ENCODE results near the gene ASCC1.
A peak's percentile ranks its signal among the peaks of the same experiment; 100 is the strongest.

The ASCC1 gene

GRCh38 chr10:72079356-72079755 lies 136.7 kb downstream of the ASCC1 start:
- DNase-seq (ENCODE audit: low spot score in 2 of 2) = no peak
- in situ Hi-C loops (cut with MboI; ENCODE audit: low sequenced_read_pairs) = no loop called here
- Histone ChIP-seq H3K9me3 (no peaks in the 10 kb centered on the region), H3K4me3 (no peak overlapping the region), H3K4me1 (no peaks in the 10 kb centered on the region), H3K27me3 (ENCODE audit: low read depth) (peaks cover 5% of the 10 kb centered on the region; the same call in 1 of the 2 replicates), H3K36me3 (replicated peaks) (no peaks in the 10 kb centered on the region)

DNA sequence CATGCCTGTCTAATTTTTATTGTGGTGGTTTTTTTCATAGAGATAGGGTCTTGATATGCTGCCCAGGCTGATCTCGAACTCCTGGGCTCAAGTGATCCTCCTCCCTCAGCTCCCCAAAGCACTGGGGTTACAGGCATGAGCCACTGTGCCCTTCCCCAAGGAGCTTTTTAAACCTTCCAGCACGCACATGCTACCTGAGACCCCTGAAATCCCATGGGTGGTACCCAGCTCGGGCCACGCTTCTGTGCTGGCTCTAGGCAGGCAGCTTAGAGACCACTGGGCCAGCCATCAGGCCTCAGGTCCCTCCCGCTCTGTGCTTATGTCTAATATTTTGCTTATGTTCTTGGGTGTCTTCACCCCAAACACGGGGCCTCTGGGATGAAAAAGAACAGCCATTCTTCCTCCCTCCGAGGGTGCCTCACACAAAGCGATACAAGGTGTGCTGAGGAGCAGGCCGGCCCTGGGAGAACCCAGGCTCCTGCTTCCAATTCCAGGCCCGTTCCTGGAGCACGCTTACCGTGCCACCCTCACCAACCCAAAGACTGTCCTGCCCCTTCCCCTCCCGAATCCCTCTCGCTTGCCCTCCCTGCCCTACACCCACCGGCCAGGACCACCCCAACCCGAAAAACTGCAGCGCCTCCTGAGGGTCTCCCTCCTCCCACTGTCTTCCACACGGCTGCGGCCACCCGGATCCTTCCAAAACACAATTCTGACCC lies 138.6 kb downstream of the ASCC1 start:
- H3K36me3 ChIP-seq (replicated peaks) = no peaks in the 10 kb centered on the region
- DNase-seq (ENCODE audit: low spot score in 2 of 2) = no peak
- H3K4me1 ChIP-seq = no peaks in the 10 kb centered on the region
- H3K9me3 ChIP-seq = no peaks in the 10 kb centered on the region
- in situ Hi-C loops (cut with MboI; ENCODE audit: low sequenced_read_pairs) = no loop called here
- H3K4me3 ChIP-seq = no peak overlapping the region
- H3K27me3 ChIP-seq (ENCODE audit: low read depth) = peaks cover 5% of the 10 kb centered on the region; the same call in 1 of the 2 replicates

GRCh38 chr10:72076756-72077155 lies 139.3 kb downstream of the ASCC1 start:
- H3K4me3 ChIP-seq = no peak overlapping the region
- in situ Hi-C loops (cut with MboI; ENCODE audit: low sequenced_read_pairs) = no loop called here
- H3K27me3 ChIP-seq (ENCODE audit: low read depth) = peaks cover 5% of the 10 kb centered on the region; the same call in 1 of the 2 replicates
- no peaks in the 10 kb centered on the region for H3K9me3 ChIP-seq
- no peaks in the 10 kb centered on the region for H3K4me1 ChIP-seq
- DNase-seq (ENCODE audit: low spot score in 2 of 2) = no peak
- no peaks in the 10 kb centered on the region for H3K36me3 ChIP-seq (replicated peaks)

GRCh38 chr10:72075376-72076115 lies 140.5 kb downstream of the ASCC1 start:
- no peaks in the 10 kb centered on the region for H3K9me3 ChIP-seq
- H3K4me1 ChIP-seq = no peaks in the 10 kb centered on the region
- no peak overlapping the region for H3K4me3 ChIP-seq
- no peaks in the 10 kb centered on the region for H3K36me3 ChIP-seq (replicated peaks)
- no peak for DNase-seq (ENCODE audit: low spot score in 2 of 2)
- peaks cover 5% of the 10 kb centered on the region; the same call in 1 of the 2 replicates for H3K27me3 ChIP-seq (ENCODE audit: low read depth)
- in situ Hi-C loops (cut with MboI; ENCODE audit: low sequenced_read_pairs) = no loop called here

GRCh38 chr10:72074574-72075375 lies 141.3 kb downstream of the ASCC1 start:
- Histone ChIP-seq H3K9me3 (no peaks in the 10 kb centered on the region), H3K4me3 (no peak overlapping the region), H3K36me3 (replicated peaks) (no peaks in the 10 kb centered on the region), H3K27me3 (ENCODE audit: low read depth) (peaks cover 5% of the 10 kb centered on the region; the same call in 1 of the 2 replicates), H3K4me1 (no peaks in the 10 kb centered on the region)
- in situ Hi-C loops (cut with MboI; ENCODE audit: low sequenced_read_pairs) = no loop called here
- DNase-seq (ENCODE audit: low spot score in 2 of 2) = no peak

GRCh38 chr10:72073708-72074573 lies 142.1 kb downstream of the ASCC1 start:
- H3K4me1 ChIP-seq = no peaks in the 10 kb centered on the region
- in situ Hi-C loops (cut with MboI; ENCODE audit: low sequenced_read_pairs) = no loop called here

GRCh38 chr10:72072639-72073038 lies 143.4 kb downstream of the ASCC1 start:
- in situ Hi-C loops (cut with MboI; ENCODE audit: low sequenced_read_pairs) = no loop called here
- no peaks in the 10 kb centered on the region for H3K4me1 ChIP-seq
- H3K4me3 ChIP-seq = no peak overlapping the region
- H3K9me3 ChIP-seq = no peaks in the 10 kb centered on the region
- H3K36me3 ChIP-seq (replicated peaks) = no peaks in the 10 kb centered on the region
- DNase-seq (ENCODE audit: low spot score in 2 of 2) = no peak
- H3K27me3 ChIP-seq (ENCODE audit: low read depth) = peaks cover 5% of the 10 kb centered on the region; the same call in 1 of the 2 replicates

More at GRCh38 chr10:72073708-72074573, 142.1 kb downstream of the ASCC1 start:
- Histone ChIP-seq H3K4me3 (no peak overlapping the region), H3K27me3 (ENCODE audit: low read depth) (peaks cover 5% of the 10 kb centered on the region; the same call in 1 of the 2 replicates), H3K9me3 (no peaks in the 10 kb centered on the region), H3K36me3 (replicated peaks) (no peaks in the 10 kb centered on the region)
- DNase-seq (ENCODE audit: low spot score in 2 of 2) = no peak

DNA sequence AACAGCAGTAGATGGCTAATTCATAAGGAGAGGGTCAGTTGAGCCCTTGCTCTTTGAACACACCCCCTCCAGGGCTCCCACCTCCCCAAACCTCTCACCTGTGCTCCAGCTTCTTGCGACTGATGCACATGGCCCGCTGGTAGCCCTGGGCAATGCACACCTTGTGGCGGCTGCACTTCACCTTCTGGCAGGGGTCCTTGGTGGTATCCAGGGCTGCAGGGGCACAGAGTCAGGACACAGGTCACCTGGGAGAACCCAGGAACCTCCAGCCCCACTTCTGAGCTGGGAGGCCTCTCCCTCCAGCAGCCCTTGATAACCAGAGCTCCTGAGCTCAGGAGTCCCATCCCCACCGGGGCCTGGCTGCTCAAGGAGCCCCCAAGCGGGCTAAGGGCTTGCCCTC lies 144.0 kb downstream of the ASCC1 start:
- no peaks in the 10 kb centered on the region for H3K4me1 ChIP-seq
- H3K4me3 ChIP-seq = no peak overlapping the region
- DNase-seq (ENCODE audit: low spot score in 2 of 2) = no peak
- in situ Hi-C loops (cut with MboI; ENCODE audit: low sequenced_read_pairs) = no loop called here
- no peaks in the 10 kb centered on the region for H3K9me3 ChIP-seq
- no peaks in the 10 kb centered on the region for H3K36me3 ChIP-seq (replicated peaks)
- peaks cover 5% of the 10 kb centered on the region; the same call in 1 of the 2 replicates for H3K27me3 ChIP-seq (ENCODE audit: low read depth)

- DNase-seq (ENCODE audit: low spot score in 2 of 2) = peak in 1 of 2 experiments; percentile 58
- H3K4me1 ChIP-seq = no peaks in the 10 kb centered on the region
- in situ Hi-C loops (cut with MboI; ENCODE audit: low sequenced_read_pairs) = no loop called here
- H3K36me3 ChIP-seq (replicated peaks) = no peaks in the 10 kb centered on the region
- H3K9me3 ChIP-seq = no peaks in the 10 kb centered on the region
- no peak overlapping the region for H3K4me3 ChIP-seq
- H3K27me3 ChIP-seq (ENCODE audit: low read depth) = no peaks in the 10 kb centered on the region; the same call in 1 of the 2 replicates
Observed at GRCh38 chr10:72069751-72070526, 146.1 kb downstream of the ASCC1 start.

DNA sequence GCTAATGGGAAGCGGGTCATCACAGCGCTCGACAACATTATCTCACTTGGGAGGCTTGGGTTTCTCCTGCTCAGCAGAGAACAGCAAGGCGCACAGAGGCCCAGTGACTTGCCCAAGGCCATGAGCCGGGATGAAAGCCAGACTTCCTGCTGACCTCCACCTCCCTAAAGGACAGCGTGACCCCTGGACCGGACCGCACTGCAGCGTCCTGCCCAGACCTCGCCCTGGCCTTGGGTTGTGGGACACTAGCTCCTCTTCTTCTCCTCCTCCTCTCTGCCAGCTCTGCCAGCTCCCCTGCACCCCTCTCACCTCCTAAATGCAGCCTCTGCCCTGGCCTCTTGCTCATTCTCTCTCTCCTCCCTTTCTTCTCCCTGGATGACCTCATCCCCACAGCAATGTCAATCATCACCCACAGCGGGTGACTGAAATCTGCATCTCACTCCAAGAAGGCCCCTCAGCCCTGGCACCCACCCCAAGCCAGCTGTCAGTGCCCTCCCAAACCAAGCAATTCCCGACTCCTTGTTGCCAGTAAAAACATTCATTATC lies 147.1 kb downstream of the ASCC1 start:
- Histone ChIP-seq H3K4me1 (no peaks in the 10 kb centered on the region), H3K27me3 (ENCODE audit: low read depth) (no peaks in the 10 kb centered on the region; the same call in 1 of the 2 replicates), H3K36me3 (replicated peaks) (no peaks in the 10 kb centered on the region), H3K4me3 (no peak overlapping the region), H3K9me3 (no peaks in the 10 kb centered on the region)
- in situ Hi-C loops (cut with MboI; ENCODE audit: low sequenced_read_pairs) = no loop called here
- DNase-seq (ENCODE audit: low spot score in 2 of 2) = no peak

GRCh38 chr10:72068126-72068765 lies 147.8 kb downstream of the ASCC1 start:
- DNase-seq (ENCODE audit: low spot score in 2 of 2) = no peak
- in situ Hi-C loops (cut with MboI; ENCODE audit: low sequenced_read_pairs) = no loop called here
- Histone ChIP-seq H3K36me3 (replicated peaks) (no peaks in the 10 kb centered on the region), H3K4me3 (no peak overlapping the region), H3K4me1 (no peaks in the 10 kb centered on the region), H3K9me3 (no peaks in the 10 kb centered on the region), H3K27me3 (ENCODE audit: low read depth) (no peaks in the 10 kb centered on the region; the same call in 1 of the 2 replicates)
